GM12878 (cell line): ENCODE data around the gene DTX2. TPM values are rescaled to one million over a fixed set of nuclear protein-coding genes. Genes with fewer than 3 reads are reported as not detected.
"Not testable (repeated sequence)": the region's sequence is repeated elsewhere in the genome, so short reads cannot be mapped to it uniquely, and the experiment has no call there.

Experiments
- ATAC-seq: fragments of 200-7000 bp; cut with Tn5 transposase; 3 replicates; pipeline ENCODE4 v1.9.1; 2020; ENCODE audit warnings: mild to moderate bottlenecking, moderate library complexity
- BruUV-seq: library from RNA; stranded (reverse); fragments of 400-500 nt; replicated peaks from 2 replicates; lab custom pipeline; 2021; lab: Mats Ljungman, UMichigan
- CTCF ChIA-PET: fragments of 300-600 bp; sonication (Branson Sonifier 250); formaldehyde crosslinking; extraction: SDS; loops from one replicate; lab custom pipeline; 2021; ENCODE audit warnings: inconsistent platforms; lab: Yijun Ruan, JAX
- POLR2A ChIA-PET: fragments of 350-600 bp; formaldehyde crosslinking; extraction: SDS; loops from one replicate; lab custom pipeline; 2021; ENCODE audit warnings: inconsistent platforms; lab: Charles Lee
- RAD21 ChIA-PET: fragments of 300-600 bp; sonication (Branson Sonifier 250); formaldehyde crosslinking; loops from one replicate; lab custom pipeline; 2023; ENCODE audit warnings: antibody characterized with exemption; ENCODE audit not compliant: unreplicated experiment; lab: Charles Lee
- SMC1A ChIA-PET: fragments of 300-600 bp; sonication (Branson Sonifier 250); formaldehyde crosslinking; loops from one replicate; lab custom pipeline; 2023; ENCODE audit not compliant: unreplicated experiment, uncharacterized antibody; lab: Charles Lee
- DNase-seq: peaks from one replicate; pipeline ENCODE4 v3.0.0-alpha.2; 2011; ENCODE audit warnings: low read depth, low spot score
- FAIRE-seq: peaks from 3 replicates; lab custom pipeline; 2011; peaks lifted over from hg19 to GRCh38; lab: Jason Lieb, UNC
- H2AFZ ChIP-seq: 2 replicates; pipeline ENCODE4 v1.6.0; 2011; ENCODE audit warnings: low read depth, low read length, control low read depth; ENCODE audit not compliant: control insufficient read depth
- H3K27ac ChIP-seq: 2 replicates; pipeline ENCODE4 v1.5.1; 2011; ENCODE audit warnings: control low read depth; ENCODE audit not compliant: control insufficient read depth, insufficient read depth
- H3K27me3 ChIP-seq, 2 experiments: replicated peaks in 1 of 2; 2 replicates each; pipeline versions ENCODE4 v1.6.0 to v1.6.1; 2011; ENCODE audit warnings: low read length in 1 of 2; ENCODE audit not compliant: control insufficient read depth in 2 of 2, insufficient read depth in 2 of 2
- H3K36me3 ChIP-seq, 2 experiments: 2 replicates each; pipeline ENCODE4 v1.5.1; 2011; ENCODE audit warnings: low read length in 1 of 2; ENCODE audit not compliant: control insufficient read depth in 2 of 2, insufficient read depth in 2 of 2
- H3K4me1 ChIP-seq: 2 replicates; pipeline ENCODE4 v1.6.1; 2011; ENCODE audit warnings: mild to moderate bottlenecking, low read length, moderate library complexity, mixed read lengths; ENCODE audit not compliant: control insufficient read depth, insufficient read depth
- H3K4me2 ChIP-seq: 2 replicates; pipeline ENCODE4 v1.6.0; 2011; ENCODE audit warnings: control low read depth; ENCODE audit not compliant: control insufficient read depth, insufficient read depth
- H3K4me3 ChIP-seq: fragments of 200-600 bp; sonication (generic); 2 replicates; pipeline ENCODE4 v1.5.1; 2016
- H3K79me2 ChIP-seq: 2 replicates; pipeline ENCODE4 v1.6.0; 2011; ENCODE audit warnings: low read length; ENCODE audit not compliant: control insufficient read depth, insufficient read depth
- H3K9ac ChIP-seq: 2 replicates; pipeline ENCODE4 v1.8.0; 2011; ENCODE audit warnings: low read length, control low read depth, mixed read lengths; ENCODE audit not compliant: control insufficient read depth, insufficient read depth
- H3K9me3 ChIP-seq: replicated peaks from 3 replicates; pipeline ENCODE4 v1.5.1; 2011; ENCODE audit warnings: mild to moderate bottlenecking, low read length; ENCODE audit not compliant: control insufficient read depth, insufficient read depth
- H4K20me1 ChIP-seq: 2 replicates; pipeline ENCODE4 v1.6.0; 2011; ENCODE audit not compliant: control insufficient read depth, insufficient read depth
- ATF7 ChIP-seq: fragments of 450-650 bp; IDR thresholded peaks from 2 replicates; pipeline ENCODE4 v1.6.1; 2016; ENCODE audit warnings: low read depth, mild to moderate bottlenecking
- BHLHE40 ChIP-seq, 2 experiments: fragments of 450-650 bp in 1 of 2; IDR thresholded peaks; 2 replicates each; pipeline ENCODE4 v1.6.1; 2011 to 2017; ENCODE audit warnings: low read depth in 2 of 2, borderline replicate concordance in 1 of 2, improper control_type of control experiment in 1 of 2, low read length in 1 of 2, mild to moderate bottlenecking in 1 of 2
- DPF2 ChIP-seq: fragments of 450-650 bp; IDR thresholded peaks from 2 replicates; pipeline ENCODE4 v1.6.1; 2017; ENCODE audit warnings: mild to moderate bottlenecking
- IKZF1 ChIP-seq: fragments of 450-650 bp; conservative IDR thresholded peaks from 2 replicates; pipeline ENCODE4 v1.6.1; 2017; ENCODE audit warnings: antibody characterized with exemption, mild to moderate bottlenecking
- IKZF2 ChIP-seq, 2 experiments: fragments of 450-650 bp; IDR thresholded peaks; 2 replicates each; pipeline ENCODE4 v1.6.1; 2017; ENCODE audit warnings: mild to moderate bottlenecking in 2 of 2, moderate library complexity in 2 of 2
- MLLT1 ChIP-seq: fragments of 450-650 bp; IDR thresholded peaks from 2 replicates; pipeline ENCODE4 v1.6.1; 2016; ENCODE audit warnings: mild to moderate bottlenecking
- MTA2 ChIP-seq: fragments of 450-650 bp; IDR thresholded peaks from 2 replicates; pipeline ENCODE4 v1.6.1; 2016; ENCODE audit warnings: low read depth, mild to moderate bottlenecking, moderate library complexity
- NBN ChIP-seq: fragments of 450-650 bp; IDR thresholded peaks from 2 replicates; pipeline ENCODE4 v1.6.1; 2016
- NR2F1 ChIP-seq: fragments of 450-650 bp; conservative IDR thresholded peaks from 2 replicates; pipeline ENCODE4 v1.6.1; 2017; ENCODE audit warnings: mild to moderate bottlenecking
- PKNOX1 ChIP-seq: fragments of 450-650 bp; IDR thresholded peaks from 2 replicates; pipeline ENCODE4 v1.6.1; 2016; ENCODE audit warnings: mild to moderate bottlenecking
- RAD51 ChIP-seq: fragments of 450-650 bp; IDR thresholded peaks from 2 replicates; pipeline ENCODE4 v1.6.1; 2016; ENCODE audit warnings: moderate library complexity, mild to moderate bottlenecking, inconsistent platforms
- RELA ChIP-seq: fragments of 450-650 bp; IDR thresholded peaks from 2 replicates; pipeline ENCODE4 v1.8.0; 2014; ENCODE audit warnings: borderline replicate concordance; ENCODE audit not compliant: partially characterized antibody
- RELB ChIP-seq: fragments of 450-650 bp; IDR thresholded peaks from 2 replicates; pipeline ENCODE4 v1.6.1; 2017; ENCODE audit warnings: low read depth, mild to moderate bottlenecking, moderate library complexity
- SMARCA5 ChIP-seq: fragments of 450-650 bp; IDR thresholded peaks from 2 replicates; pipeline ENCODE4 v1.6.1; 2017; ENCODE audit warnings: mild to moderate bottlenecking
- WGBS: methylation state at CpG from one replicate; pipeline ENCODE4 v1.1.6; 2016; ENCODE audit warnings: low lambda C conversion rate; ENCODE audit not compliant: insufficient replicate concordance, insufficient coverage; ENCODE audit errors: missing lambda C conversion rate; 5-methylcytosine and 5-hydroxymethylcytosine counted together
- in situ Hi-C: fragments of 300-500 bp; cut with MboI; formaldehyde crosslinking; loops from 9 replicates; pipeline ENCODE4 v1.14.3; 2018; ENCODE audit warnings: mixed read lengths
- intact Hi-C: fragments of 100-400 bp; cut with micrococcal nuclease; formaldehyde crosslinking; loops from one replicate; pipeline ENCODE4 v1.14.2; 2022; ENCODE audit not compliant: unreplicated experiment
- polyA plus RNA-seq, 11 experiments: library from polyadenylated mRNA; depleted of rRNA in 4 of 11; unstranded in 6 of 11; stranded (reverse) in 5 of 11; fragments of >200 nt; fragmentation: Nextera tagmentation in 4 of 11; fragmentation: Illumina TruSeq in 1 of 11; extraction: Ambion mirVana in 4 of 11; extraction: Trizol in 1 of 11; gene quantifications; 1 replicate in 1 of 11; 2 replicates in 10 of 11; pipeline versions ENCODE4 v1.2.1 to v1.2.3, GENCODE V29; 2011 to 2016; ENCODE audit warnings: inconsistent platforms in 2 of 11, missing spikeins in 2 of 11, low read depth in 1 of 11
- total RNA-seq, 4 experiments: library from RNA; depleted of rRNA in 3 of 4; stranded (reverse); fragments of >200 nt in 3 of 4; fragmentation: Illumina TruSeq in 1 of 4; extraction: Trizol in 1 of 4; gene quantifications; 2 replicates each; pipeline versions ENCODE4 v1.2.1 to v1.2.3, GENCODE V29; 2013 to 2021
- TF ChIP-seq, protein P1 (sequence below): fragments of 450-650 bp; IDR thresholded peaks from 2 replicates; pipeline ENCODE4 v1.6.1; 2017; ENCODE audit warnings: mild to moderate bottlenecking, moderate library complexity

DTX2 gene
- total and polyA plus RNA-seq, 10 of the 15 experiments (the other 5 are each of a cell fraction or from before 2014, with no cell fraction given): 0.14 to 31.0 (median 11.0) TPM

- H3K9ac ChIP-seq, H3K9me3 ChIP-seq, DNase-seq, BruUV-seq, intact Hi-C loops, H3K4me1 ChIP-seq, SMC1A ChIA-PET, H3K27ac ChIP-seq, H3K79me2 ChIP-seq, H3K4me3 ChIP-seq, H2AFZ ChIP-seq, in situ Hi-C loops, H4K20me1 ChIP-seq, H3K36me3 ChIP-seq, H3K4me2 ChIP-seq, H3K27me3 ChIP-seq: not testable (repeated sequence)
- peak; percentile 99 for ATAC-seq
- ChIA-PET RAD21 (interaction anchor here (0.6 kb wide), 1 partner anchor 155 kb away, joined by 4 read pairs; no protein-coding TSS in a partner anchor), CTCF (interaction anchor here (0.7 kb wide), 1 partner anchor 127 kb away, joined by 3 read pairs; no protein-coding TSS in a partner anchor), POLR2A (interaction anchor here (0.6 kb wide), 1 partner anchor 956 kb away, joined by 3 read pairs; no protein-coding TSS in a partner anchor)
- WGBS: 0% methylated on average over 2 of the region's 5 CpGs
- peak; percentile 100 for FAIRE-seq
- TF ChIP-seq BHLHE40 (IDR thresholded peaks at IDR 0.05; ENCODE audit: borderline replicate concordance in 1 of 2, low read depth in 2 of 2, low read length in 1 of 2) (peak in 1 of 2 experiments; percentile 81; a peak in 1 of 4 replicates), IKZF2 (IDR thresholded peaks at IDR 0.05) (peak; percentile 69 to 77), DPF2 (0 out of 2 replicates have a peak, but pooled peaks have one; percentile 34), PKNOX1 (0 out of 2 replicates have a peak, but pooled peaks have one; percentile 57), IKZF1 (peak; percentile 48; the same call in 1 of the 2 replicates), RELA (peak; percentile 39), ATF7 (0 out of 2 replicates have a peak, but pooled peaks have one; percentile 28), RAD51 (0 out of 2 replicates have a peak, but pooled peaks have one; percentile 39), SMARCA5 (peak; percentile 68; the same call in 1 of the 2 replicates), NR2F1 (peak; percentile 43; the same call in 1 of the 2 replicates), NBN (peak; percentile 88), MLLT1 (peak; percentile 72; the same call in 1 of the 2 replicates), MTA2 (peak; percentile 56; the same call in 1 of the 2 replicates), RELB (peak; percentile 64; the same call in 1 of the 2 replicates)
- TF ChIP-seq, protein P1, sequence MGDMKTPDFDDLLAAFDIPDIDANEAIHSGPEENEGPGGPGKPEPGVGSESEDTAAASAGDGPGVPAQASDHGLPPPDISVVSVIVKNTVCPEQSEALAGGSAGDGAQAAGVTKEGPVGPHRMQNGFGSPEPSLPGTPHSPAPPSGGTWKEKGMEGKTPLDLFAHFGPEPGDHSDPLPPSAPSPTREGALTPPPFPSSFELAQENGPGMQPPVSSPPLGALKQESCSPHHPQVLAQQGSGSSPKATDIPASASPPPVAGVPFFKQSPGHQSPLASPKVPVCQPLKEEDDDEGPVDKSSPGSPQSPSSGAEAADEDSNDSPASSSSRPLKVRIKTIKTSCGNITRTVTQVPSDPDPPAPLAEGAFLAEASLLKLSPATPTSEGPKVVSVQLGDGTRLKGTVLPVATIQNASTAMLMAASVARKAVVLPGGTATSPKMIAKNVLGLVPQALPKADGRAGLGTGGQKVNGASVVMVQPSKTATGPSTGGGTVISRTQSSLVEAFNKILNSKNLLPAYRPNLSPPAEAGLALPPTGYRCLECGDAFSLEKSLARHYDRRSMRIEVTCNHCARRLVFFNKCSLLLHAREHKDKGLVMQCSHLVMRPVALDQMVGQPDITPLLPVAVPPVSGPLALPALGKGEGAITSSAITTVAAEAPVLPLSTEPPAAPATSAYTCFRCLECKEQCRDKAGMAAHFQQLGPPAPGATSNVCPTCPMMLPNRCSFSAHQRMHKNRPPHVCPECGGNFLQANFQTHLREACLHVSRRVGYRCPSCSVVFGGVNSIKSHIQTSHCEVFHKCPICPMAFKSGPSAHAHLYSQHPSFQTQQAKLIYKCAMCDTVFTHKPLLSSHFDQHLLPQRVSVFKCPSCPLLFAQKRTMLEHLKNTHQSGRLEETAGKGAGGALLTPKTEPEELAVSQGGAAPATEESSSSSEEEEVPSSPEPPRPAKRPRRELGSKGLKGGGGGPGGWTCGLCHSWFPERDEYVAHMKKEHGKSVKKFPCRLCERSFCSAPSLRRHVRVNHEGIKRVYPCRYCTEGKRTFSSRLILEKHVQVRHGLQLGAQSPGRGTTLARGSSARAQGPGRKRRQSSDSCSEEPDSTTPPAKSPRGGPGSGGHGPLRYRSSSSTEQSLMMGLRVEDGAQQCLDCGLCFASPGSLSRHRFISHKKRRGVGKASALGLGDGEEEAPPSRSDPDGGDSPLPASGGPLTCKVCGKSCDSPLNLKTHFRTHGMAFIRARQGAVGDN: peak; percentile 78
Observed at GRCh38 chr7:76486618-76487017, 25.1 kb downstream of the DTX2 start.
